Ovary (tissue), 3 donors: ENCODE results near the gene ALDH3B1.

Source experiments
- CTCF ChIP-seq, 3 donors: fragments of 450-650 bp in 2 of 3; fragments of 200-600 bp in 1 of 3; IDR thresholded peaks; one replicate each; pipeline versions ENCODE4 v1.5.1 to v1.8.0; 2016 to 2022; ENCODE audit warnings: antibody characterized with exemption in 3 of 3, mild to moderate bottlenecking in 1 of 3
- EP300 ChIP-seq: sonication (generic); formaldehyde crosslinking; IDR thresholded peaks from one replicate; pipeline ENCODE4 v1.6.1; 2017; ENCODE audit warnings: antibody characterized with exemption
- POLR2A ChIP-seq: fragments of 450-650 bp; IDR thresholded peaks from one replicate; pipeline ENCODE4 v1.6.1; 2017; ENCODE audit warnings: antibody characterized with exemption, mild to moderate bottlenecking, moderate library complexity
- donor health status: DM: no; HTN: no; CAD: no.

GRCh38 chr11:68053981-68054812, 44.1 kb downstream of the ALDH3B1 start:
- TF ChIP-seq CTCF (IDR thresholded peaks at IDR 0.05): no peak
- no peak for TF ChIP-seq POLR2A
- TF ChIP-seq EP300: no peak
